ENCODE measurements around the gene CSNK1D. TPM values are rescaled to one million over a fixed set of nuclear protein-coding genes. Genes with fewer than 3 reads are reported as not detected.

CSNK1D gene
- total and polyA plus RNA-seq, 5 donors from 2014 or later = 41.2 to 333 (median 49.0) TPM

GRCh38 chr17:82314012-82314726 lies 40.7 kb upstream of the CSNK1D start:
- H3K27me3 ChIP-seq (ENCODE audit: control insufficient read depth, insufficient read depth, low read length) = no peaks in the 10 kb centered on the region
- no peaks in the 10 kb centered on the region for H3K9me3 ChIP-seq (ENCODE audit: control insufficient read depth in 2 of 2, low read length in 2 of 2)
- Mint-ChIP-seq H3K27ac (peak overlapping the region in 2 of 3 donors; percentile 14 to 55), H3K9me3 (no peaks in the 10 kb centered on the region), H3K4me1 (peaks cover 0 to 22% (median 4%) of the 10 kb centered on the region in 4 donors), H3K27me3 (peaks cover 6% of the 10 kb centered on the region), H3K4me3 (peak overlapping the region; percentile 19 to 73 (median 45)), H3K36me3 (no peaks in the 10 kb centered on the region)
- no peak for DNase-seq
- H3K36me3 ChIP-seq (ENCODE audit: control insufficient read depth, insufficient read depth, low read length) = no peaks in the 10 kb centered on the region
- ATAC-seq (ENCODE audit: low read depth in 2 of 2) = no peak
- H3K27ac ChIP-seq (ENCODE audit: insufficient read depth, low read length, poor library complexity, severe bottlenecking) = no peak overlapping the region
- H3K4me3 ChIP-seq (ENCODE audit: low read depth, low read length) = no peak overlapping the region
- peaks cover 36% of the 10 kb centered on the region for H3K4me1 ChIP-seq (ENCODE audit: control insufficient read depth, insufficient read depth, low read length, poor library complexity, severe bottlenecking)

DNA sequence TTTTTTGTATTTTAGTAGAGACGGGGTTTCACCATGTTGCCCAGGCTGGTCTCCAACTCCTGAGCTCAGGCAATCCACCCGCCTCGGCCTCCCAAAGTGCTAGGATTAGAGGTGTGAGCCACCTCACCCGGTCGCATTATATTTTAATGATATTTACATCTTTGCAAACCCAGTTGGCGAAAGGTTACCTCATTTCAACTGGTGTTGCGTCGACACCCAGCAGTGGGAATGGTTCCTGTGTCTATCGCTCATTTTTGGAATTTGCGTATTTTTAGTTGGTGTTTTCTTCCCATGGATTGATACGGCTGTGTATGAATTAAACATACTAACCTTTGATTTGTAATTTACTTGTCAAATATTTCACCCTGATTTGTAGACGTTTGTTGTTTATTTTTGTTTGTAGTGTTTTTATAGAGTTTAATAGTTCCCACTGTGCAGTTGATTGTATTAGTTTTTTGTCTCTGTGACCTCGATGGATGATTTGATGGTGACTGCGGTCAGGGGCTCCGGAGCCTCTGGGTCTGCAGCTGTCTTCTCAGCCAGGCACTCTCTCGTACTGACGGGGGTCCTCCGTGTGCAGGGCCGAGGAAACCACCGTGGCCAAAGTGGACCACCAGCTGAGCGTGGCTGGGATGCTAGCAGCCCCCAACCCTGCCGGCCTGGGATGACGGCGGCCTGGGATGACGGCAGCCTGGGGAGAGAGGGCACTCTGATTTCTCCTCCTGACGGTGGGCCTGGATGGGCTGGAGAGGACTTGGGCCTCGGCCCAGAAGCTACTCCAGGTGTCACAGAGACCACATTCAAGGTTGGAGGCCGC lies 39.9 kb upstream of the CSNK1D start:
- Histone ChIP-seq H3K4me3 (ENCODE audit: low read depth, low read length) (no peak overlapping the region), H3K27me3 (ENCODE audit: control insufficient read depth, insufficient read depth, low read length) (no peaks in the 10 kb centered on the region), H3K9me3 (ENCODE audit: control insufficient read depth in 2 of 2, low read length in 2 of 2) (no peaks in the 10 kb centered on the region), H3K27ac (ENCODE audit: insufficient read depth, low read length, poor library complexity, severe bottlenecking) (no peak overlapping the region), H3K4me1 (ENCODE audit: control insufficient read depth, insufficient read depth, low read length, poor library complexity, severe bottlenecking) (peaks cover 36% of the 10 kb centered on the region), H3K36me3 (ENCODE audit: control insufficient read depth, insufficient read depth, low read length) (no peaks in the 10 kb centered on the region)
- ATAC-seq (ENCODE audit: low read depth in 2 of 2) = no peak
- Mint-ChIP-seq H3K9me3 (peaks cover 0 to 1% (median 0%) of the 10 kb centered on the region in 7 donors), H3K4me3 (peak overlapping the region; percentile 4 to 73 (median 20)), H3K27me3 (peaks cover 6% of the 10 kb centered on the region), H3K36me3 (no peaks in the 10 kb centered on the region), H3K4me1 (peaks cover 0 to 22% (median 4%) of the 10 kb centered on the region in 4 donors), H3K27ac (peak overlapping the region in 2 of 3 donors; percentile 19 to 55)
- DNase-seq = no peak

DNA sequence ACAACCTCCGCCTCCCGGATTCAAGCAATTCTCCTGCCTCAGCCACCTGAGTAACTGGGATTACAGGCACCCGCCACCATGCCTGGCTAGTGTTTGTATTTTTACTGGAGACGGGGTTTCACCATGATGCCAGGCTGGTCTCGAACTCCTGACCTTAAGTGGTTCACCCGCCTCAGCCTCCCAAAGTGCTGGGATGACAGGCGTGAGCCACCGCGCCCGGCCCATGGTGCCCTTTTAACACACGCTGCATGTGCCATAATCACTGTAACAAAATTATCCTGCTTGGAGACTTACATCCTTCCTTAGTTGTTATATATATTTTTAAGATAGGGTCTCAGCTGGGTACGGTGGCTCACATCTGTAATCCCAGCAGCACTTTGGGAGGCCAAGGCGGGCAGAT lies 38.5 kb upstream of the CSNK1D start:
- no peak overlapping the region for H3K4me3 Mint-ChIP-seq
- DNase-seq (no peak), ATAC-seq (ENCODE audit: low read depth in 2 of 2) (no peak)
- H3K9me3 ChIP-seq (ENCODE audit: control insufficient read depth in 2 of 2, low read length in 2 of 2) = no peaks in the 10 kb centered on the region
- no peak overlapping the region for H3K4me3 ChIP-seq (ENCODE audit: low read depth, low read length)
- no peak overlapping the region for H3K27ac Mint-ChIP-seq
- peaks cover 25% of the 10 kb centered on the region for H3K4me1 ChIP-seq (ENCODE audit: control insufficient read depth, insufficient read depth, low read length, poor library complexity, severe bottlenecking)
- no peak overlapping the region for H3K27ac ChIP-seq (ENCODE audit: insufficient read depth, low read length, poor library complexity, severe bottlenecking)
- no peaks in the 10 kb centered on the region for H3K36me3 ChIP-seq (ENCODE audit: control insufficient read depth, insufficient read depth, low read length)
- H3K4me1 Mint-ChIP-seq = peaks cover 5 to 19% (median 9%) of the 10 kb centered on the region in 4 donors
- H3K27me3 Mint-ChIP-seq = peaks cover 12% of the 10 kb centered on the region
- no peaks in the 10 kb centered on the region for H3K27me3 ChIP-seq (ENCODE audit: control insufficient read depth, insufficient read depth, low read length)
- peaks cover 0 to 1% (median 0%) of the 10 kb centered on the region in 7 donors for H3K9me3 Mint-ChIP-seq
- no peaks in the 10 kb centered on the region for H3K36me3 Mint-ChIP-seq

- no peak overlapping the region for H3K27ac ChIP-seq (ENCODE audit: insufficient read depth, low read length, poor library complexity, severe bottlenecking)
- H3K36me3 ChIP-seq (ENCODE audit: control insufficient read depth, insufficient read depth, low read length) = no peaks in the 10 kb centered on the region
- ATAC-seq (ENCODE audit: low read depth in 2 of 2) = no peak
- Mint-ChIP-seq H3K9me3 (peaks cover 0 to 1% (median 0%) of the 10 kb centered on the region in 7 donors), H3K4me3 (peak overlapping the region in 1 of 4 donors; percentile 49), H3K27me3 (peaks cover 9% of the 10 kb centered on the region), H3K36me3 (no peaks in the 10 kb centered on the region), H3K27ac (no peak overlapping the region), H3K4me1 (peaks cover 5 to 16% (median 11%) of the 10 kb centered on the region in 4 donors)
- H3K27me3 ChIP-seq (ENCODE audit: control insufficient read depth, insufficient read depth, low read length) = no peaks in the 10 kb centered on the region
- H3K4me1 ChIP-seq (ENCODE audit: control insufficient read depth, insufficient read depth, low read length, poor library complexity, severe bottlenecking) = peaks cover 14% of the 10 kb centered on the region
- DNase-seq = no peak
- H3K4me3 ChIP-seq (ENCODE audit: low read depth, low read length) = no peak overlapping the region
- H3K9me3 ChIP-seq (ENCODE audit: control insufficient read depth in 2 of 2, low read length in 2 of 2) = no peaks in the 10 kb centered on the region
These were observed 37.4 kb upstream of the CSNK1D start for GRCh38 chr17:82310877-82311276.

GRCh38 chr17:82309656-82310570 lies 36.4 kb upstream of the CSNK1D start:
- H3K27me3 Mint-ChIP-seq = peaks cover 7% of the 10 kb centered on the region
- ATAC-seq (ENCODE audit: low read depth in 2 of 2) = no peak
- no peak for DNase-seq
- H3K36me3 ChIP-seq (ENCODE audit: control insufficient read depth, insufficient read depth, low read length) = no peaks in the 10 kb centered on the region
- peaks cover 4% of the 10 kb centered on the region for H3K4me1 ChIP-seq (ENCODE audit: control insufficient read depth, insufficient read depth, low read length, poor library complexity, severe bottlenecking)
- peak overlapping the region in 1 of 3 donors; percentile 49 for H3K27ac Mint-ChIP-seq
- no peaks in the 10 kb centered on the region for H3K36me3 Mint-ChIP-seq
- H3K9me3 ChIP-seq (ENCODE audit: control insufficient read depth in 2 of 2, low read length in 2 of 2) = no peaks in the 10 kb centered on the region
- peaks cover 0 to 1% (median 0%) of the 10 kb centered on the region in 7 donors for H3K9me3 Mint-ChIP-seq
- no peak overlapping the region for H3K4me3 Mint-ChIP-seq
- peaks cover 4 to 19% (median 9%) of the 10 kb centered on the region in 4 donors for H3K4me1 Mint-ChIP-seq
- no peak overlapping the region for H3K4me3 ChIP-seq (ENCODE audit: low read depth, low read length)
- H3K27ac ChIP-seq (ENCODE audit: insufficient read depth, low read length, poor library complexity, severe bottlenecking) = no peak overlapping the region
- H3K27me3 ChIP-seq (ENCODE audit: control insufficient read depth, insufficient read depth, low read length) = no peaks in the 10 kb centered on the region

GRCh38 chr17:82305727-82306300 lies 32.3 kb upstream of the CSNK1D start:
- peaks cover 12% of the 10 kb centered on the region for H3K27me3 Mint-ChIP-seq
- H3K27ac Mint-ChIP-seq = peak overlapping the region in 1 of 3 donors; percentile 54
- no peak for ATAC-seq (ENCODE audit: low read depth in 2 of 2)
- peaks cover 0 to 1% (median 0%) of the 10 kb centered on the region in 7 donors for H3K9me3 Mint-ChIP-seq
- Histone ChIP-seq H3K27ac (ENCODE audit: insufficient read depth, low read length, poor library complexity, severe bottlenecking) (no peak overlapping the region), H3K27me3 (ENCODE audit: control insufficient read depth, insufficient read depth, low read length) (no peaks in the 10 kb centered on the region), H3K9me3 (ENCODE audit: control insufficient read depth in 2 of 2, low read length in 2 of 2) (no peaks in the 10 kb centered on the region), H3K4me1 (ENCODE audit: control insufficient read depth, insufficient read depth, low read length, poor library complexity, severe bottlenecking) (peaks cover 39% of the 10 kb centered on the region), H3K4me3 (ENCODE audit: low read depth, low read length) (no peak overlapping the region), H3K36me3 (ENCODE audit: control insufficient read depth, insufficient read depth, low read length) (no peaks in the 10 kb centered on the region)
- no peak for DNase-seq
- peak overlapping the region in 2 of 4 donors; percentile 22 to 76 for H3K4me3 Mint-ChIP-seq
- peaks cover 5 to 46% (median 20%) of the 10 kb centered on the region in 4 donors for H3K4me1 Mint-ChIP-seq
- no peaks in the 10 kb centered on the region for H3K36me3 Mint-ChIP-seq
